DMS 273 (cell line): ENCODE measurements around the gene SLC47A1.
"Not testable (repeated sequence)": the region's sequence is repeated elsewhere in the genome, so short reads cannot be mapped to it uniquely, and the experiment has no call there.

Experiments
- DNase-seq: peaks from one replicate; lab custom pipeline; 2025; ENCODE audit not compliant: unreplicated experiment; lab: John Stamatoyannopoulos, UW

Gene SLC47A1

GRCh38 chr17:19533718-19534561 lies at the start of gene SLC47A1:
Gene SLC47A1, plus strand, starts transcription at chr17:19533854. Its CDS starts 86 bp downstream, at chr17:19533940.
- DNase-seq = peak; percentile 75

- no peak for DNase-seq
These were observed 47.8 kb upstream of the SLC47A1 start for GRCh38 chr17:19485800-19486340.

GRCh38 chr17:19486351-19487023 lies 47.2 kb upstream of the SLC47A1 start:
- DNase-seq = no peak

- DNase-seq = no peak
These were observed 46.5 kb upstream of the SLC47A1 start for GRCh38 chr17:19487024-19487600.

- DNase-seq = peak; percentile 26
These were observed 41.5 kb upstream of the SLC47A1 start for GRCh38 chr17:19492141-19492540.

GRCh38 chr17:19494961-19495806 lies 38.5 kb upstream of the SLC47A1 start:
- DNase-seq = no peak

GRCh38 chr17:19495828-19496528 lies 37.7 kb upstream of the SLC47A1 start:
- no peak for DNase-seq

GRCh38 chr17:19497624-19498023 lies 36.0 kb upstream of the SLC47A1 start:
- no peak for DNase-seq

- no peak for DNase-seq
These were observed 32.4 kb upstream of the SLC47A1 start for GRCh38 chr17:19501219-19501618.

- no peak for DNase-seq
These were observed 31.1 kb upstream of the SLC47A1 start for GRCh38 chr17:19502517-19502916.

- not testable (repeated sequence) for DNase-seq
These were observed 28.1 kb upstream of the SLC47A1 start for GRCh38 chr17:19505561-19505960.

GRCh38 chr17:19507775-19508576 lies 25.7 kb upstream of the SLC47A1 start:
- peak; percentile 93 for DNase-seq

- DNase-seq = peak; percentile 36
These were observed 25.1 kb upstream of the SLC47A1 start for GRCh38 chr17:19508577-19508867.

- DNase-seq = not testable (repeated sequence)
These were observed 24.3 kb upstream of the SLC47A1 start for GRCh38 chr17:19509281-19509852.

GRCh38 chr17:19510903-19511302 lies 22.8 kb upstream of the SLC47A1 start:
- DNase-seq = peak; percentile 34

GRCh38 chr17:19513897-19514488 lies 19.7 kb upstream of the SLC47A1 start:
- peak; percentile 74 for DNase-seq

GRCh38 chr17:19517699-19518098 lies 16.0 kb upstream of the SLC47A1 start:
- no peak for DNase-seq

GRCh38 chr17:19519388-19520291 lies 14.0 kb upstream of the SLC47A1 start:
- DNase-seq = not testable (repeated sequence)
